Activated CD4-positive, alpha-beta memory T cell treated with anti-CD3 and anti-CD28 coated beads, Interleukin-2, amount 10 ng/mL, durations not matched to agents 7 days and 5 days (primary cell): ENCODE results near the gene ERCC1. TPM values are rescaled to one million over a fixed set of nuclear protein-coding genes. Genes with fewer than 3 reads are reported as not detected.
A peak's percentile ranks its signal among the peaks of the same experiment; 100 is the strongest.

Experiments used
- CTCF ChIA-PET: fragments of 350-600 bp; sonication (Branson Sonifier 250); formaldehyde crosslinking; loops from one replicate; lab custom pipeline; 2021; ENCODE audit warnings: antibody characterized with exemption, inconsistent platforms; lab: Charles Lee
- POLR2A ChIA-PET: fragments of 350-600 bp; sonication (Branson Sonifier 250); formaldehyde crosslinking; loops from one replicate; lab custom pipeline; 2021; ENCODE audit warnings: antibody characterized with exemption; lab: Charles Lee
- DNase-seq: peaks from one replicate; pipeline ENCODE4 v3.0.0-alpha.2; 2020
- H3K27ac Mint-ChIP-seq: one replicate; pipeline ENCODE4 v1.8.0; 2021; ENCODE audit warnings: mild to moderate bottlenecking, mixed read lengths
- H3K27me3 Mint-ChIP-seq: one replicate; pipeline ENCODE4 v1.8.0; 2021; ENCODE audit warnings: mixed read lengths
- H3K36me3 Mint-ChIP-seq: one replicate; pipeline ENCODE4 v1.8.0; 2021; ENCODE audit warnings: low read depth, mixed read lengths
- H3K4me1 Mint-ChIP-seq: one replicate; pipeline ENCODE4 v1.8.0; 2021; ENCODE audit warnings: mixed read lengths
- H3K4me3 Mint-ChIP-seq: one replicate; pipeline ENCODE4 v1.8.0; 2021; ENCODE audit warnings: mild to moderate bottlenecking, mixed read lengths
- H3K9me3 Mint-ChIP-seq: one replicate; pipeline ENCODE4 v1.8.0; 2021; ENCODE audit warnings: mixed read lengths
- total RNA-seq, 2 experiments: library from RNA; stranded (reverse); gene quantifications; one replicate each; pipeline ENCODE4 v1.2.3, GENCODE V29; 2021

ERCC1 gene
- total RNA-seq, 2 experiments from 2014 or later, result 59.8 to 60.6 TPM

GRCh38 chr19:45467456-45468158 is 43.9 kb upstream of the ERCC1 start, which contains the start of gene FOSB:
Gene FOSB, plus strand, starts transcription at chr19:45467996. Its CDS starts 591 bp downstream, at chr19:45468587.
- CTCF ChIA-PET, result interaction anchor here (0.6 to 4.4 kb wide), 11 partner anchors 10 to 302 kb away, joined by 3 to 77 read pairs (median 4); no protein-coding TSS in a partner anchor
- Mint-ChIP-seq H3K36me3 (no peaks in the 10 kb centered on the region), H3K27me3 (peaks cover 17% of the 10 kb centered on the region), H3K27ac (peak within 1 kb of the TSS; percentile 91), H3K4me3 (peak within 1 kb of the TSS; percentile 88), H3K4me1 (peaks cover 27% of the 10 kb centered on the region), H3K9me3 (no peaks in the 10 kb centered on the region)
- POLR2A ChIA-PET, result interaction anchor here (0.6 to 4.1 kb wide), 14 partner anchors 11 to 376 kb away, joined by 3 to 37 read pairs (median 6); partner anchors contain the start of genes OPA3 and VASP
- DNase-seq, result peak; percentile 94

GRCh38 chr19:45467115-45467455 is 43.4 kb upstream of the ERCC1 start:
- no peaks in the 10 kb centered on the region for H3K9me3 Mint-ChIP-seq
- CTCF ChIA-PET, result interaction anchor here (0.6 to 4.4 kb wide), 9 partner anchors 10 to 159 kb away, joined by 3 to 77 read pairs (median 7); no protein-coding TSS in a partner anchor

GRCh38 chr19:45464852-45465441 is 41.2 kb upstream of the ERCC1 start:
- POLR2A ChIA-PET, result interaction anchor here (1.0 kb wide), 1 partner anchor 9 kb away, joined by 3 read pairs; no protein-coding TSS in a partner anchor

More at GRCh38 chr19:45467115-45467455, 43.4 kb upstream of the ERCC1 start:
- Mint-ChIP-seq H3K4me1 (peaks cover 27% of the 10 kb centered on the region), H3K27ac (no peak overlapping the region), H3K4me3 (peak overlapping the region; percentile 88), H3K27me3 (peaks cover 14% of the 10 kb centered on the region), H3K36me3 (no peaks in the 10 kb centered on the region)
- POLR2A ChIA-PET, result interaction anchor here (0.7 to 4.1 kb wide), 8 partner anchors 10 to 264 kb away, joined by 3 to 37 read pairs (median 12); no protein-coding TSS in a partner anchor
- DNase-seq, result no peak

GRCh38 chr19:45464274-45464673 is 40.6 kb upstream of the ERCC1 start:
- DNase-seq, result no peak
- Mint-ChIP-seq H3K27me3 (peaks cover 13% of the 10 kb centered on the region), H3K36me3 (no peaks in the 10 kb centered on the region), H3K27ac (no peak overlapping the region), H3K9me3 (no peaks in the 10 kb centered on the region), H3K4me1 (peaks cover 15% of the 10 kb centered on the region), H3K4me3 (no peak overlapping the region)
- POLR2A ChIA-PET, result interaction anchor here (1.0 kb wide), 1 partner anchor 10 kb away, joined by 3 read pairs; no protein-coding TSS in a partner anchor
- CTCF ChIA-PET, result interaction anchor here (0.6 to 1.2 kb wide), 3 partner anchors 14 to 1152 kb away, joined by 3 to 5 read pairs (median 3); no protein-coding TSS in a partner anchor

More at GRCh38 chr19:45464852-45465441, 41.2 kb upstream of the ERCC1 start:
- peaks cover 21% of the 10 kb centered on the region for H3K4me1 Mint-ChIP-seq
- no peaks in the 10 kb centered on the region for H3K36me3 Mint-ChIP-seq
- no peak overlapping the region for H3K4me3 Mint-ChIP-seq
- peaks cover 13% of the 10 kb centered on the region for H3K27me3 Mint-ChIP-seq
- no peak for DNase-seq
- no peaks in the 10 kb centered on the region for H3K9me3 Mint-ChIP-seq
- CTCF ChIA-PET, result interaction anchor here (0.9 to 1.2 kb wide), 2 partner anchors 14 to 26 kb away, joined by 3 to 5 read pairs; no protein-coding TSS in a partner anchor
- H3K27ac Mint-ChIP-seq, result no peak overlapping the region

- H3K27ac Mint-ChIP-seq, result no peak overlapping the region
- H3K36me3 Mint-ChIP-seq, result no peaks in the 10 kb centered on the region
- no peak for DNase-seq
- H3K4me1 Mint-ChIP-seq, result peaks cover 12% of the 10 kb centered on the region
- no peaks in the 10 kb centered on the region for H3K9me3 Mint-ChIP-seq
- peaks cover 13% of the 10 kb centered on the region for H3K27me3 Mint-ChIP-seq
- no peak overlapping the region for H3K4me3 Mint-ChIP-seq
- POLR2A ChIA-PET, result interaction anchor here (1.7 kb wide), 1 partner anchor 15 kb away, joined by 6 read pairs; no protein-coding TSS in a partner anchor
- CTCF ChIA-PET, result interaction anchor here (1.3 to 2.6 kb wide), 2 partner anchors 23 to 24 kb away, joined by 4 to 7 read pairs; no protein-coding TSS in a partner anchor
These were observed 39.5 kb upstream of the ERCC1 start for GRCh38 chr19:45463241-45463640.

GRCh38 chr19:45462174-45462573 is 38.5 kb upstream of the ERCC1 start:
- no peak for DNase-seq
- Mint-ChIP-seq H3K36me3 (no peaks in the 10 kb centered on the region), H3K4me1 (peaks cover 4% of the 10 kb centered on the region), H3K4me3 (no peak overlapping the region), H3K27ac (no peak overlapping the region), H3K9me3 (no peaks in the 10 kb centered on the region), H3K27me3 (peaks cover 13% of the 10 kb centered on the region)
- POLR2A ChIA-PET, result interaction anchor here (1.7 kb wide), 2 partner anchors 16 to 23 kb away, joined by 6 read pairs; no protein-coding TSS in a partner anchor
- CTCF ChIA-PET, result interaction anchor here (0.7 to 2.6 kb wide), 4 partner anchors 12 to 24 kb away, joined by 3 to 7 read pairs (median 4); no protein-coding TSS in a partner anchor

- no peak overlapping the region for H3K27ac Mint-ChIP-seq
- peaks cover 9% of the 10 kb centered on the region for H3K4me1 Mint-ChIP-seq
- no peak for DNase-seq
- peaks cover 11% of the 10 kb centered on the region for H3K27me3 Mint-ChIP-seq
- CTCF ChIA-PET, result no interaction called here
- no peaks in the 10 kb centered on the region for H3K9me3 Mint-ChIP-seq
- no peak overlapping the region for H3K4me3 Mint-ChIP-seq
- H3K36me3 Mint-ChIP-seq, result no peaks in the 10 kb centered on the region
- POLR2A ChIA-PET, result interaction anchor here (1.7 kb wide), 1 partner anchor 21 kb away, joined by 6 read pairs; no protein-coding TSS in a partner anchor
These were observed 37.2 kb upstream of the ERCC1 start for GRCh38 chr19:45460807-45461347.

- POLR2A ChIA-PET, result interaction anchor here (0.7 to 5.4 kb wide), 2 partner anchors 11 to 152 kb away, joined by 3 to 25 read pairs; partner anchors contain the start of gene FOSB
- Mint-ChIP-seq H3K4me1 (peaks cover 16% of the 10 kb centered on the region), H3K4me3 (no peak overlapping the region), H3K27ac (no peak overlapping the region), H3K36me3 (no peaks in the 10 kb centered on the region), H3K27me3 (peaks cover 5% of the 10 kb centered on the region), H3K9me3 (no peaks in the 10 kb centered on the region)
- CTCF ChIA-PET, result no interaction called here
- no peak for DNase-seq
These were observed 34.1 kb upstream of the ERCC1 start for GRCh38 chr19:45457776-45458175.

GRCh38 chr19:45456500-45456815 is 32.7 kb upstream of the ERCC1 start:
- Mint-ChIP-seq H3K27me3 (peaks cover 6% of the 10 kb centered on the region), H3K9me3 (no peaks in the 10 kb centered on the region), H3K36me3 (no peaks in the 10 kb centered on the region), H3K27ac (no peak overlapping the region), H3K4me1 (peaks cover 26% of the 10 kb centered on the region), H3K4me3 (no peak overlapping the region)
- ChIA-PET POLR2A (interaction anchor here (0.8 to 5.4 kb wide), 3 partner anchors 11 to 707 kb away, joined by 3 to 25 read pairs (median 4); partner anchors contain the start of gene FOSB), CTCF (interaction anchor here (0.6 to 3.2 kb wide), 7 partner anchors 11 to 102 kb away, joined by 3 to 16 read pairs (median 7); partner anchors contain the start of gene FOSB)
- DNase-seq, result no peak

- peak; percentile 54 for DNase-seq
- Mint-ChIP-seq H3K4me1 (peaks cover 31% of the 10 kb centered on the region), H3K36me3 (no peaks in the 10 kb centered on the region), H3K9me3 (no peaks in the 10 kb centered on the region), H3K4me3 (no peak overlapping the region), H3K27ac (no peak overlapping the region), H3K27me3 (peaks cover 6% of the 10 kb centered on the region)
- POLR2A ChIA-PET, result interaction anchor here (0.9 to 5.4 kb wide), 2 partner anchors 12 to 707 kb away, joined by 3 to 25 read pairs; partner anchors contain the start of gene FOSB
- CTCF ChIA-PET, result interaction anchor here (0.6 to 3.2 kb wide), 8 partner anchors 10 to 103 kb away, joined by 3 to 16 read pairs (median 6); partner anchors contain the start of gene FOSB
These were observed 32.2 kb upstream of the ERCC1 start for GRCh38 chr19:45455707-45456499.

GRCh38 chr19:45451850-45452387 is 28.2 kb upstream of the ERCC1 start:
- DNase-seq, result no peak
- H3K4me3 Mint-ChIP-seq, result peak overlapping the region; percentile 72
- CTCF ChIA-PET, result interaction anchor here (1.2 to 3.1 kb wide), 4 partner anchors 12 to 27 kb away, joined by 4 to 8 read pairs (median 6); partner anchors contain the start of gene FOSB
- peaks cover 3% of the 10 kb centered on the region for H3K36me3 Mint-ChIP-seq
- peaks cover 2% of the 10 kb centered on the region for H3K27me3 Mint-ChIP-seq
- peaks cover 54% of the 10 kb centered on the region for H3K4me1 Mint-ChIP-seq
- H3K9me3 Mint-ChIP-seq, result no peaks in the 10 kb centered on the region
- peak overlapping the region; percentile 69 for H3K27ac Mint-ChIP-seq
- POLR2A ChIA-PET, result interaction anchor here (1.0 to 2.6 kb wide), 3 partner anchors 12 to 17 kb away, joined by 7 to 10 read pairs (median 7); no protein-coding TSS in a partner anchor
